ENCODE measurements around the gene UBE2D1. TPM values are rescaled to one million over a fixed set of nuclear protein-coding genes. Genes with fewer than 3 reads are reported as not detected.

The UBE2D1 gene
- total RNA-seq, 3 donors from 2014 or later = 10.4 to 22.4 (median 16.1) TPM

GRCh38 chr10:58361353-58361752 is 26.5 kb downstream of the UBE2D1 start:
- TF ChIP-seq POLR2A (IDR thresholded peaks at IDR 0.05) (no peak), POLR2AphosphoS5 (IDR thresholded peaks at IDR 0.05) (no peak)
- TF ChIP-seq, protein P1, sequence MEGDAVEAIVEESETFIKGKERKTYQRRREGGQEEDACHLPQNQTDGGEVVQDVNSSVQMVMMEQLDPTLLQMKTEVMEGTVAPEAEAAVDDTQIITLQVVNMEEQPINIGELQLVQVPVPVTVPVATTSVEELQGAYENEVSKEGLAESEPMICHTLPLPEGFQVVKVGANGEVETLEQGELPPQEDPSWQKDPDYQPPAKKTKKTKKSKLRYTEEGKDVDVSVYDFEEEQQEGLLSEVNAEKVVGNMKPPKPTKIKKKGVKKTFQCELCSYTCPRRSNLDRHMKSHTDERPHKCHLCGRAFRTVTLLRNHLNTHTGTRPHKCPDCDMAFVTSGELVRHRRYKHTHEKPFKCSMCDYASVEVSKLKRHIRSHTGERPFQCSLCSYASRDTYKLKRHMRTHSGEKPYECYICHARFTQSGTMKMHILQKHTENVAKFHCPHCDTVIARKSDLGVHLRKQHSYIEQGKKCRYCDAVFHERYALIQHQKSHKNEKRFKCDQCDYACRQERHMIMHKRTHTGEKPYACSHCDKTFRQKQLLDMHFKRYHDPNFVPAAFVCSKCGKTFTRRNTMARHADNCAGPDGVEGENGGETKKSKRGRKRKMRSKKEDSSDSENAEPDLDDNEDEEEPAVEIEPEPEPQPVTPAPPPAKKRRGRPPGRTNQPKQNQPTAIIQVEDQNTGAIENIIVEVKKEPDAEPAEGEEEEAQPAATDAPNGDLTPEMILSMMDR (IDR thresholded peaks at IDR 0.05) = no peak
- H3K27ac ChIP-seq = no peak overlapping the region
- no peak for DNase-seq (ENCODE audit: low spot score in 2 of 2)
- no peaks in the 10 kb centered on the region for H3K9me3 ChIP-seq
- intact Hi-C loops (cut with DNase I; ENCODE audit: low total_unique reads) = no loop called here
- no peak overlapping the region for H3K4me3 ChIP-seq
- no peaks in the 10 kb centered on the region for H3K27me3 ChIP-seq
- no peaks in the 10 kb centered on the region for H3K4me1 ChIP-seq
- no peaks in the 10 kb centered on the region for H3K36me3 ChIP-seq

DNA sequence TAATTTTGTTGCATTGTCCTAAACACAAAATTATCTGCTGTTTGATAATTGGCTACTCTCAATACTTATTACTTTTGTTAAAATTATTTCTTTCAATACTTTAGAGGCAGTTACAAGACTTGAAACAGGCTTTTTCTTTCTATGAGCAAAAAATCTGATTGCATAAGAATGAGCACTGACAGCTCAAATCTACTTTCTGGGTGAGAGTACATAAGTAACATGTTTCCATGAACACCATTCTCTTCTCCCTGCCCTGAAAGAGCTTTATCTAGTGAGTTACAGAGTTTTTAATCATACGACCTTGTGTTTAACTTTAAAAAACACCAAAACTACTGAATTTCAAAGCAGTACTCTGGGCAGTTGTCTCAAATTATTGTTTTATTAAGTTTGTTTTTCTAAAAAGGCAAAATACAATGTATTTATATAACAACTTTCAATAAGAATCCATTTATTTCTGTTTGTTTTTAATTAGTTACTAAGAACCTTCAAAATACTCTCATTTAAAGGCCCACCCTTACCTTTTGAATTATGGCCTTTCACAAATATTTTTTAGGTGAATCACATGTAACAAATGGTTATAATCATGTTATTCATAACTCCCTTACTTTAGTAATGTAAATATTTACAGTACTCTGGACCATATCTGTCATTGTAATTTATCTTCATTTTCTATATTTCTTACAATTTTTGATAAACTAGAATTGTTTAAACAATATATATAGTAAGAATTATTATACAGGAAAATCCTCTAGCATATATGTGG is 27.4 kb downstream of the UBE2D1 start:
- no peak overlapping the region for H3K4me3 ChIP-seq
- H3K4me1 ChIP-seq = no peaks in the 10 kb centered on the region
- no peak for DNase-seq (ENCODE audit: low spot score in 2 of 2)
- no peak overlapping the region for H3K27ac ChIP-seq
- no peaks in the 10 kb centered on the region for H3K36me3 ChIP-seq
- H3K27me3 ChIP-seq = no peaks in the 10 kb centered on the region
- intact Hi-C loops (cut with DNase I; ENCODE audit: low total_unique reads) = no loop called here
- TF ChIP-seq POLR2A (IDR thresholded peaks at IDR 0.05) (no peak), POLR2AphosphoS5 (IDR thresholded peaks at IDR 0.05) (no peak)
- TF ChIP-seq, protein P1 (IDR thresholded peaks at IDR 0.05) = no peak
- H3K9me3 ChIP-seq = no peaks in the 10 kb centered on the region

DNA sequence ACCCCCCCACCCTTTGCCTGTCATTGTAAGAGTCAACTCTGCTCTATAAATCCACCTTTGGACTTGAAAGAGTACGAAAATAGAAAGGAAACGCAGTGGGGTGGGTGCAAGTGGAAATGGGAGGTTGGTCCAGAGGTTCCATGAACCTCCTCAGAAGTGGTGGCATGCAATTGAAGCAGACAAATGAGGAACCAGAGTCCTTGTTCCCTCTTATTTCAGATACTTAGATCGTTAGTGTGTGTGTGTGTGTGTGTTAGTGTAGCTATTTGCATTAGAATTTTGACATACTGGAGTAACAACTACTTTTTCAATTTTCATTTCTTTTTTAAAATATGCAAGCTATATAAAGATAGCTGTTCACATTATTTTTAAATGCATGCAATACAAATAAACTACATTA is 32.3 kb downstream of the UBE2D1 start:
- Histone ChIP-seq H3K27ac (no peak overlapping the region), H3K4me1 (no peaks in the 10 kb centered on the region), H3K9me3 (no peaks in the 10 kb centered on the region), H3K27me3 (no peaks in the 10 kb centered on the region), H3K36me3 (no peaks in the 10 kb centered on the region), H3K4me3 (no peak overlapping the region)
- intact Hi-C loops (cut with DNase I; ENCODE audit: low total_unique reads) = no loop called here
- no peak for TF ChIP-seq POLR2AphosphoS5 (IDR thresholded peaks at IDR 0.05)
- no peak for TF ChIP-seq POLR2A (IDR thresholded peaks at IDR 0.05)
- TF ChIP-seq, protein P1 (IDR thresholded peaks at IDR 0.05) = no peak
- no peak for DNase-seq (ENCODE audit: low spot score in 2 of 2)

DNA sequence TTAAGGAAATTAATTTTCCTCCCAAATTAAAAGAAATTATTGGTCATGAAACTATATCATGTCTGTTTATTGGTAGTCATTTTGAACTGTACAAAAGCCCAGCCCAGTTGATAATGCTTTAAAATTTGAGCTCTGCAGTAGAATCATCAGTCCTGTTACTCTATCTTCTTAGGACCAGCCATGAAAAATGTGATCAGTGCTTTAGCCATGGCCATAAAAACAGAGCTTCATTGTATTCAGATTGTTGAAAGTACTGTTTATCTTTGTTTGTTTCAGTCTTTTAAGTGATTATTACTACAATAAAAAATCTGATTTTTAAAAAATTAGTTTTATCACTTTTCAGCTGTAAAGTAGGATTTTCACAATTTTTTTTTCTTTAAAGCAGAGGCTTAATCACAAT is 36.7 kb downstream of the UBE2D1 start:
- no peak overlapping the region for H3K27ac ChIP-seq
- no peak for TF ChIP-seq POLR2A (IDR thresholded peaks at IDR 0.05)
- no peak for TF ChIP-seq POLR2AphosphoS5 (IDR thresholded peaks at IDR 0.05)
- TF ChIP-seq, protein P1 (IDR thresholded peaks at IDR 0.05) = no peak
- H3K27me3 ChIP-seq = no peaks in the 10 kb centered on the region
- intact Hi-C loops (cut with DNase I; ENCODE audit: low total_unique reads) = no loop called here
- H3K4me1 ChIP-seq = no peaks in the 10 kb centered on the region
- no peak overlapping the region for H3K4me3 ChIP-seq
- no peaks in the 10 kb centered on the region for H3K9me3 ChIP-seq
- no peak for DNase-seq (ENCODE audit: low spot score in 2 of 2)
- no peaks in the 10 kb centered on the region for H3K36me3 ChIP-seq

DNA sequence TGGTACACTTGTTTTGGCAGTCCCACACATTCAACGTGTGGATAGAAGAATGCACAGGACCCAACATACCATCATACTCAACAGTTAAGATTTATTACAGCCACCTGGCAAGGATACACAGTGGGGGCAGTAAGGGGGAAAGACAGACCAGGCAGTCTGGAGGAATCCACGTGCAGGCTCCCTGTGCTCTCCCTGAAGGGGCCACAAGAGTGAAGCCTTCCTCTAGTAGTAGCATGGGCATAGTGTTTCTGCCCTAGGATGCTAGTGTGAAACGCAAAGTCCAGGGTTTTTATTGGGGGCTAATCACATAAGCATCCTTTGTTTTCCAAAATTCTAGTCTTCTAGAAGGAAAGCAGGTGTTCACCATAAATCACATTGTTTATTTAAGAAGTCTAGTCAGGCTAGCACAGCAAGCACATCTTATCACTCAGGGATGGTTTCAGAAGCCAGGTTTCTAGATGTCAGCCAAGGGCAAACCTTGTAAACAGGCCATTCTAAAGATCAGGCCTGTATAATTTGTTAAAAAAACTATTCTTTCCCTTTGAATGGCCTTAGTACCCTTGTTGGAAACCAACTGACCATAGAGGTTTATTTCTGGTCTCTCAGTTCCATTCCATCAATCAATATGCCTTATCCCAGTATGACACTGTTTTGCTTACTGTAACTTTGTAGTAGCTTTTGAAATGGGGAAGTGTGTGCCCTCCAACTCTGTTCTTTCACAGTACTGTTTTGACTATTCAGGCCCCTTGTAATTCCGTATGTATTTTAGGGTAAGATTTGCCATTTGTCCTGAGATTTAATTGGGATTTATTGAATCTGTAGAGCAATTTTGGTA is 38.0 kb downstream of the UBE2D1 start:
- TF ChIP-seq, protein P1 (IDR thresholded peaks at IDR 0.05) = no peak
- TF ChIP-seq POLR2AphosphoS5 (IDR thresholded peaks at IDR 0.05) (no peak), POLR2A (IDR thresholded peaks at IDR 0.05) (no peak)
- DNase-seq (ENCODE audit: low spot score in 2 of 2) = no peak
- intact Hi-C loops (cut with DNase I; ENCODE audit: low total_unique reads) = no loop called here
- no peak overlapping the region for H3K4me3 ChIP-seq
- H3K36me3 ChIP-seq = no peaks in the 10 kb centered on the region
- H3K27ac ChIP-seq = no peak overlapping the region
- H3K4me1 ChIP-seq = no peaks in the 10 kb centered on the region
- no peaks in the 10 kb centered on the region for H3K27me3 ChIP-seq
- H3K9me3 ChIP-seq = no peaks in the 10 kb centered on the region

Measured in breast epithelium (tissue), 4 donors.